Fibroblast of the aortic adventitia (primary cell): ENCODE results near the gene HDDC3. TPM values are rescaled to one million over a fixed set of nuclear protein-coding genes. Genes with fewer than 3 reads are reported as not detected.
"Not testable (repeated sequence)": the region's sequence is repeated elsewhere in the genome, so short reads cannot be mapped to it uniquely, and the experiment has no call there.

Experiments used
- DNase-seq: peaks from one replicate; pipeline ENCODE4 v3.0.0-alpha.2; 2010; ENCODE audit warnings: low read depth
- H3K4me3 ChIP-seq: 2 replicates; pipeline ENCODE4 v1.5.1; 2011; ENCODE audit warnings: low read depth, mild to moderate bottlenecking, control low read depth, low read length, moderate library complexity
- total RNA-seq: library from RNA; depleted of rRNA; stranded (reverse); fragments of >200 nt; gene quantifications from 2 replicates; pipeline ENCODE4 v1.2.3, GENCODE V29; 2012; ENCODE audit warnings: low replicate concordance
- TF ChIP-seq, protein P1 (sequence below): IDR thresholded peaks from 2 replicates; pipeline ENCODE4 v1.5.1; 2011; ENCODE audit warnings: mild to moderate bottlenecking, low read length, control low read depth, inconsistent platforms; ENCODE audit not compliant: insufficient read depth

The HDDC3 gene
- total RNA-seq, 1 donor: 12.9 TPM

GRCh38 chr15:90904746-90905145, 27.6 kb downstream of the HDDC3 start:
- no peak for DNase-seq
- TF ChIP-seq, protein P1, sequence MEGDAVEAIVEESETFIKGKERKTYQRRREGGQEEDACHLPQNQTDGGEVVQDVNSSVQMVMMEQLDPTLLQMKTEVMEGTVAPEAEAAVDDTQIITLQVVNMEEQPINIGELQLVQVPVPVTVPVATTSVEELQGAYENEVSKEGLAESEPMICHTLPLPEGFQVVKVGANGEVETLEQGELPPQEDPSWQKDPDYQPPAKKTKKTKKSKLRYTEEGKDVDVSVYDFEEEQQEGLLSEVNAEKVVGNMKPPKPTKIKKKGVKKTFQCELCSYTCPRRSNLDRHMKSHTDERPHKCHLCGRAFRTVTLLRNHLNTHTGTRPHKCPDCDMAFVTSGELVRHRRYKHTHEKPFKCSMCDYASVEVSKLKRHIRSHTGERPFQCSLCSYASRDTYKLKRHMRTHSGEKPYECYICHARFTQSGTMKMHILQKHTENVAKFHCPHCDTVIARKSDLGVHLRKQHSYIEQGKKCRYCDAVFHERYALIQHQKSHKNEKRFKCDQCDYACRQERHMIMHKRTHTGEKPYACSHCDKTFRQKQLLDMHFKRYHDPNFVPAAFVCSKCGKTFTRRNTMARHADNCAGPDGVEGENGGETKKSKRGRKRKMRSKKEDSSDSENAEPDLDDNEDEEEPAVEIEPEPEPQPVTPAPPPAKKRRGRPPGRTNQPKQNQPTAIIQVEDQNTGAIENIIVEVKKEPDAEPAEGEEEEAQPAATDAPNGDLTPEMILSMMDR: no peak

DNA sequence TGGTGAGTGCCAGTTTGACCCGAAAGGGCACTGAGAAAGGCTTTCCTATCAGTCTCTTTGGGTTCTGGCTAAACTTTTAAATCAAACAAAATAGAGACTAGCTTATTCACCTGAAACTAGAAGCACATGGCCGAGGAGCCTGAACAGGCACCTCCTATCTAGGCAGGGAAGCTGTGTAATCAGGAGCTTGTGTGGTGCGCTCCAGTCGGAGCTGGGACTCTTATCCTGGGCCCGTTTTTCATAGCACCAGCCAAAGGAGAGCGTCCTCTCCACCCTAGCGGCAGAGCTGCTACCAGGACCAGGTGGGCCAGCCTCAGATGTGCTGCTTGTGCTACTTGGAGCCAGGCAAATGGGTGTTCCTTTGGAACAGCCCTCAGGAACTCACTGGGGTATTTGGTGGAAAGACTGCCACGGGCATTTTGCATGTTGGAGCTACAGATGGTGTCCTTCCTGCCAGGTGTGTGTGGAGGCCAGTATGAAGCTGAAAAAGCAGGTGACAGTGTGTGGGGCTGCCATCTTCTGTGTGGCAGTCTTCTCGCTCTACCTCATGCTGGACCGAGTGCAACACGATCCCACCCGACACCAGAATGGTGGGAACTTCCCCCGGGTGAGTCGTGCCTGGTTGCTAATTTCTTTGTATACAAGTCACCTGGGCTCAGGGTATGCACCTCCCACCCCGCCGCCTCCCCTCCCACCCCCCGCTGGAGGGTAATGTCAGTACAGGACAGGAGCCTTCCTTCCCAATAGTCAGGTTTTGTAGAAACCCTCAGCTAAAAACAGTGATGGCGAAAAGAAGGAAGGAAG, 28.4 kb downstream of the HDDC3 start:
- H3K4me3 ChIP-seq: peak overlapping the region; percentile 84
- TF ChIP-seq, protein P1: no peak
- no peak for DNase-seq

More at GRCh38 chr15:90904746-90905145, 27.6 kb downstream of the HDDC3 start:
- H3K4me3 ChIP-seq: no peak overlapping the region

DNA sequence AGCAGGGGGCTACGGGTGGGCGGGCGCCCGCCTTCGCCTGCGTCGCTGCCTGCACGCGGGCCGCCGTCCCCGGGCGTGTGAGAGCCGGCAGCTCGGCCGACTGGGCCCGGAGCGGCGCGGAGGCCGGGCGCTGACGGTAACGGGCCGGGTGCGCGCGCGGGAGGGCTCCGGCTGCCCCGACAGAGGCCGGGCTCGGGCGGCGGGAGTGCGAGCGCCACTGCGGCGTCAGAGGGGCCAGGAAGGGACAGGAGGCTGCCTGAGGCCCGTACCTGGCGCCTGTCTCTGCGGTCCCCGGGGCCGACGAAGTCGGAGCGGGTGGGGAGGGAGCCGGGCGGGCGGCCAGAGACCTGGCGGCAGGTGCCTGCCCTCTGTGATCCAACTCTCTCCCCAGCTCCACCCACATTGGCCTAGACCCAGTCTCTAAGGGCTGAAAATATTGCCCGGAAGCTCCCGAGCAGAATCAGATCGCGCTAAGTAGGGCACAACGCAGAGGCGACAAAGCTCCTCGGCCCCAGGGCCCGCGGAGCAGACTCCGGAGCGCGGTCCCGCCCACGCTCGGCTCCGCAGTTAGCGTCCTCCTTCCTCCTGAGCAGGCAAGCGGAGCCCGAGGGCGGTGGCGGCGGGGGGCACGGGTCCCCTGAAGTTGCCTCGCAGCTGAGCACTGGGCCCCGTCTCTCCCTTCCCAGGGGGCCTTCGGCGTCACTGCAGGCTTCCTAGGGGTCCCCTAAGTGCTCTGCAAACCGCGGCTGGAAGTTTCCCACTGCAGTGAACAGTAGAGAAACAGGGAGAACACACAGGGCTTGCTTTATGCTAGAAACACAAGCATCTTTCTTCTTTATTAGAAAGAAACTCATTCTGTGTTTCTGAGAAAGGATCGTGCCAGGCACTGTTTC, 29.3 kb downstream of the HDDC3 start, which contains the start of gene MAN2A2:
MAN2A2 (plus strand) TSS at position 463 of the 893 bp plus-strand sequence. CDS start 906 bp downstream, outside the sequence.
- DNase-seq: peak; percentile 28
- H3K4me3 ChIP-seq: peak within 1 kb of the TSS; percentile 84
- TF ChIP-seq, protein P1: no peak

GRCh38 chr15:90902040-90902839, 30.1 kb downstream of the HDDC3 start:
- TF ChIP-seq, protein P1: peak; percentile 79
- peak; percentile 80 for DNase-seq
- peak overlapping the region; percentile 84 for H3K4me3 ChIP-seq

- no peak for DNase-seq
- TF ChIP-seq, protein P1: no peak
- peak overlapping the region; percentile 84 for H3K4me3 ChIP-seq
Measured at GRCh38 chr15:90901175-90902039, 30.9 kb downstream of the HDDC3 start.

- H3K4me3 ChIP-seq, DNase-seq: not testable (repeated sequence)
Measured at GRCh38 chr15:90897131-90897655, 35.2 kb downstream of the HDDC3 start.
